C4-2B (cell line): ENCODE data around the gene LEMD1.

Experiments used
- ZFX ChIP-seq: fragments of 450-650 bp; IDR thresholded peaks from 2 replicates; pipeline ENCODE4 v1.6.1; 2017
- TF ChIP-seq, protein P1 (sequence below): fragments of 450-650 bp; conservative IDR thresholded peaks from 2 replicates; pipeline ENCODE4 v1.5.1; 2017; ENCODE audit warnings: mild to moderate bottlenecking

DNA sequence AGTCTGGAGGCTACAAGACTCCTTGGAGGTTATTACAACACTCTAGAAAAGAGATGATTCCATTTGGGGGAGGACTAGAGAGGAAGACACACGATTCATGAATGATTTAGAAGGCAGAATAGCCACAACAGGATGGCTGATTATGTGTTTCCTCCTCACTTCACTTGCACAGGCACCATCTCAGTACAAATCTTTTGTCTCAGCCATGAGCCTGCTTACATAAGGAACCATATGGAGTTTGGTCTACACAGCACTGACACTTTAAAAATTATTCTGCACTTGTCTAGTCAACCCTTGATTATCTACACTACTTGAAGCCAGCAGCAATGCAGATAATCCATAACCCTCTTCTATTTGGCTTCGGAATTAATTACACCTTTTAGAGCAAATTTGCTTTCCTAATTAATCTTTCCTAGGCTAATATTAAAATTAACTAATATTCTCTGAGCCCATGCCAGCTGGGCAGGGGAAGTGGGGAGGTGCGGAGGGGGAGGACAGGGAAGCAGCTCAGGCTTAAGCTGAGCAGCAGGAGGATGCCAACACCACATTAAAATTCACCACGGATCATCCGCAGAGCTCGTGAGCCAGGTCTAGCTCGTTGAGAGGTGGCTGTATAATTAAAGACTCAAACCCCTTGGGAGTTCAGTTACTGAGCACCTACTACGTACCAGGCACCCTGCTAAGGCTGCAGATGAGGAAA lies 3.2 kb upstream of the LEMD1 start:
- TF ChIP-seq, protein P1, sequence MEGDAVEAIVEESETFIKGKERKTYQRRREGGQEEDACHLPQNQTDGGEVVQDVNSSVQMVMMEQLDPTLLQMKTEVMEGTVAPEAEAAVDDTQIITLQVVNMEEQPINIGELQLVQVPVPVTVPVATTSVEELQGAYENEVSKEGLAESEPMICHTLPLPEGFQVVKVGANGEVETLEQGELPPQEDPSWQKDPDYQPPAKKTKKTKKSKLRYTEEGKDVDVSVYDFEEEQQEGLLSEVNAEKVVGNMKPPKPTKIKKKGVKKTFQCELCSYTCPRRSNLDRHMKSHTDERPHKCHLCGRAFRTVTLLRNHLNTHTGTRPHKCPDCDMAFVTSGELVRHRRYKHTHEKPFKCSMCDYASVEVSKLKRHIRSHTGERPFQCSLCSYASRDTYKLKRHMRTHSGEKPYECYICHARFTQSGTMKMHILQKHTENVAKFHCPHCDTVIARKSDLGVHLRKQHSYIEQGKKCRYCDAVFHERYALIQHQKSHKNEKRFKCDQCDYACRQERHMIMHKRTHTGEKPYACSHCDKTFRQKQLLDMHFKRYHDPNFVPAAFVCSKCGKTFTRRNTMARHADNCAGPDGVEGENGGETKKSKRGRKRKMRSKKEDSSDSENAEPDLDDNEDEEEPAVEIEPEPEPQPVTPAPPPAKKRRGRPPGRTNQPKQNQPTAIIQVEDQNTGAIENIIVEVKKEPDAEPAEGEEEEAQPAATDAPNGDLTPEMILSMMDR = no peak
- no peak for TF ChIP-seq ZFX
